OCI-LY7 (cell line): ENCODE results near the gene MMAB. TPM values are rescaled to one million over a fixed set of nuclear protein-coding genes. Genes with fewer than 3 reads are reported as not detected.

Experiments
- BruUV-seq: library from RNA; stranded (reverse); fragments of 400-500 nt; replicated peaks from 2 replicates; lab custom pipeline; 2021; lab: Mats Ljungman, UMichigan
- CTCF ChIA-PET: fragments of 300-600 bp; sonication (Branson Sonifier 250); formaldehyde crosslinking; loops from one replicate; lab custom pipeline; 2022; ENCODE audit warnings: antibody characterized with exemption; ENCODE audit not compliant: unreplicated experiment; lab: Charles Lee
- POLR2A ChIA-PET: fragments of 300-600 bp; sonication (Branson Sonifier 250); formaldehyde crosslinking; loops from one replicate; lab custom pipeline; 2022; ENCODE audit warnings: antibody characterized with exemption; lab: Charles Lee
- DNase-seq: peaks from one replicate; pipeline ENCODE4 v3.0.0-alpha.2; 2015; ENCODE audit warnings: low spot score
- H2AFZ ChIP-seq: fragments of 200-600 bp; sonication (generic), shearing (Covaris generic); 2 replicates; pipeline ENCODE4 v1.6.1; 2014; ENCODE audit warnings: mild to moderate bottlenecking, antibody characterized with exemption, low read length, moderate library complexity
- H3K27ac ChIP-seq: fragments of 200-600 bp; sonication (generic); 2 replicates; pipeline ENCODE4 v1.5.1; 2014; ENCODE audit warnings: mixed run types, low read depth, mild to moderate bottlenecking, moderate library complexity, low read length, inconsistent platforms; ENCODE audit not compliant: poor library complexity, severe bottlenecking
- H3K36me3 ChIP-seq: fragments of 200-600 bp; sonication (generic); 2 replicates; pipeline ENCODE4 v1.6.1; 2014; ENCODE audit warnings: mild to moderate bottlenecking, antibody characterized with exemption, low read length, moderate library complexity, mixed read lengths; ENCODE audit not compliant: insufficient read depth
- H3K4me1 ChIP-seq: fragments of 200-600 bp; sonication (generic); 2 replicates; pipeline ENCODE4 v1.5.1; 2014; ENCODE audit warnings: mild to moderate bottlenecking, low read length; ENCODE audit not compliant: insufficient read depth, poor library complexity, severe bottlenecking
- H3K4me2 ChIP-seq: fragments of 200-600 bp; sonication (generic); 2 replicates; pipeline ENCODE4 v1.6.1; 2014; ENCODE audit warnings: mild to moderate bottlenecking, low read length
- H3K4me3 ChIP-seq: fragments of 200-600 bp; sonication (generic); 2 replicates; pipeline ENCODE4 v1.5.1; 2014; ENCODE audit warnings: mild to moderate bottlenecking, low read depth, low read length; ENCODE audit not compliant: poor library complexity, severe bottlenecking
- H3K79me2 ChIP-seq: fragments of 200-600 bp; sonication (generic); 2 replicates; pipeline ENCODE4 v1.6.1; 2016; ENCODE audit warnings: low read depth, mild to moderate bottlenecking, low read length, moderate library complexity, mixed read lengths; ENCODE audit not compliant: insufficient read depth
- H3K9me2 ChIP-seq: fragments of 200-600 bp; sonication (generic); 2 replicates; pipeline ENCODE4 v1.6.1; 2016; ENCODE audit warnings: mild to moderate bottlenecking, low read length, mixed read lengths; ENCODE audit not compliant: insufficient read depth
- H3K9me3 ChIP-seq: fragments of 200-600 bp; sonication (generic); 2 replicates; pipeline ENCODE4 v1.6.1; 2014; ENCODE audit warnings: mild to moderate bottlenecking, mixed run types, low read length, mixed read lengths
- H4K20me1 ChIP-seq: fragments of 200-600 bp; sonication (generic); 2 replicates; pipeline ENCODE4 v1.6.1; 2014; ENCODE audit warnings: mild to moderate bottlenecking, antibody characterized with exemption, low read length, moderate library complexity, mixed read lengths; ENCODE audit not compliant: insufficient read depth
- EZH2phosphoT487 ChIP-seq: fragments of 200-600 bp; sonication (generic); IDR thresholded peaks from 2 replicates; pipeline ENCODE4 v1.6.1; 2018; ENCODE audit warnings: low read depth, borderline replicate concordance, mild to moderate bottlenecking, mixed run types, antibody characterized with exemption, low read length, moderate library complexity, mixed read lengths
- intact Hi-C: fragments of 100-400 bp; cut with micrococcal nuclease; formaldehyde crosslinking; loops from one replicate; pipeline ENCODE4 v1.10.0; 2022; ENCODE audit not compliant: unreplicated experiment
- total RNA-seq, 2 experiments: library from RNA; depleted of rRNA in 1 of 2; stranded (reverse); fragments of >200 nt in 1 of 2; shearing (Covaris generic) in 1 of 2; gene quantifications; 2 replicates each; pipeline ENCODE4 v1.2.3, GENCODE V29; 2014 to 2022
- TF ChIP-seq, protein P1 (sequence below): fragments of 200-600 bp; sonication (generic); conservative IDR thresholded peaks from 2 replicates; pipeline ENCODE4 v1.5.1; 2014; ENCODE audit warnings: mild to moderate bottlenecking, antibody characterized with exemption, low read length, moderate library complexity, mixed read lengths

Gene MMAB
- total RNA-seq, 2 experiments from 2014 or later: 59.8 to 90.0 TPM

DNA sequence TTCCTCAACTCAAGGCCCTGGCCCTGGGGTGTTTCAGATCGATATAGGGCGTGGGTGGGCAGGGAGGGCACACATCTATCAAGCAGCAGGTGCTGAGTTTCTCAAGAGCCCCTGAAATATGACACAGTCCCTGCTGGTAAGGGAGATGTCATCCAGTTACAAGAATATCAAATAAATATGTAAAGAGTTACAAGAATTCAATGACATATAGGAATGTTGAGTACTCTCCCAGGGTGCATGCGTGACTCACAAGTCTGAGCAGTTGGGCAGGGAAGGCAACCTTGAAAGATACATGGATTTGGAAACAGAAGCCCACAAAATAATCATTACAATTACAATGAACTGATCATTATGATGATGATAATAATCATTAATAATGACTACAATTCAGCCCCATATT, 35.5 kb upstream of the MMAB start:
- ChIA-PET CTCF (no interaction called here), POLR2A (no interaction called here)
- Histone ChIP-seq H3K79me2 (no peaks in the 10 kb centered on the region), H4K20me1 (no peaks in the 10 kb centered on the region), H2AFZ (no peak overlapping the region), H3K9me2 (no peaks in the 10 kb centered on the region), H3K4me2 (no peak overlapping the region), H3K27ac (no peak overlapping the region), H3K36me3 (no peaks in the 10 kb centered on the region), H3K4me1 (no peaks in the 10 kb centered on the region), H3K9me3 (no peaks in the 10 kb centered on the region), H3K4me3 (no peak overlapping the region)
- BruUV-seq: no TSS peak
- no peak for DNase-seq
- TF ChIP-seq, protein P1, sequence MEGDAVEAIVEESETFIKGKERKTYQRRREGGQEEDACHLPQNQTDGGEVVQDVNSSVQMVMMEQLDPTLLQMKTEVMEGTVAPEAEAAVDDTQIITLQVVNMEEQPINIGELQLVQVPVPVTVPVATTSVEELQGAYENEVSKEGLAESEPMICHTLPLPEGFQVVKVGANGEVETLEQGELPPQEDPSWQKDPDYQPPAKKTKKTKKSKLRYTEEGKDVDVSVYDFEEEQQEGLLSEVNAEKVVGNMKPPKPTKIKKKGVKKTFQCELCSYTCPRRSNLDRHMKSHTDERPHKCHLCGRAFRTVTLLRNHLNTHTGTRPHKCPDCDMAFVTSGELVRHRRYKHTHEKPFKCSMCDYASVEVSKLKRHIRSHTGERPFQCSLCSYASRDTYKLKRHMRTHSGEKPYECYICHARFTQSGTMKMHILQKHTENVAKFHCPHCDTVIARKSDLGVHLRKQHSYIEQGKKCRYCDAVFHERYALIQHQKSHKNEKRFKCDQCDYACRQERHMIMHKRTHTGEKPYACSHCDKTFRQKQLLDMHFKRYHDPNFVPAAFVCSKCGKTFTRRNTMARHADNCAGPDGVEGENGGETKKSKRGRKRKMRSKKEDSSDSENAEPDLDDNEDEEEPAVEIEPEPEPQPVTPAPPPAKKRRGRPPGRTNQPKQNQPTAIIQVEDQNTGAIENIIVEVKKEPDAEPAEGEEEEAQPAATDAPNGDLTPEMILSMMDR: no peak
- TF ChIP-seq EZH2phosphoT487: no peak
- intact Hi-C loops: no loop called here

DNA sequence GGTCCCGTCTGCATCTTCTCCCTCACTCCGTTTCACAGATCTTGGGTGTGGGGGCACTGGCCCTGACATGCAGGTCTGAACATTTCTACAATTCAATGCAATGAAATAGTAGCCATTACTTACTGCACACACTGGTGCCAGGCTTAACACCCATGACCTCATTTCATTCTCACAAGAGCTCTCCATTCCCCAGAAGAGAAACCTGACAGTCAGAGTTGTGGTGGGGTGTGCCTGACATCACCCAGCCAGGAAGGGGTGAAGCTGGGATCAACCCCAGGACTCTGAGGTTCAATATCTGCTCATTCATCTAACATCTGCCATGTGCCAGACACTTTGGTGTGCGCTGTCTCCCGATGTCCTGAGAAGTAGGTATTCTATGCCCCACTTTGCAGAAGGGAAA, 35.0 kb upstream of the MMAB start:
- no peak overlapping the region for H3K4me3 ChIP-seq
- no peaks in the 10 kb centered on the region for H3K9me3 ChIP-seq
- no TSS peak for BruUV-seq
- CTCF ChIA-PET: no interaction called here
- DNase-seq: no peak
- POLR2A ChIA-PET: no interaction called here
- no peaks in the 10 kb centered on the region for H3K4me1 ChIP-seq
- TF ChIP-seq EZH2phosphoT487: no peak
- TF ChIP-seq, protein P1: no peak
- no peaks in the 10 kb centered on the region for H3K36me3 ChIP-seq
- no peak overlapping the region for H2AFZ ChIP-seq
- no peaks in the 10 kb centered on the region for H3K79me2 ChIP-seq
- no peak overlapping the region for H3K27ac ChIP-seq
- no peaks in the 10 kb centered on the region for H4K20me1 ChIP-seq
- intact Hi-C loops: no loop called here
- no peaks in the 10 kb centered on the region for H3K9me2 ChIP-seq
- no peak overlapping the region for H3K4me2 ChIP-seq

DNA sequence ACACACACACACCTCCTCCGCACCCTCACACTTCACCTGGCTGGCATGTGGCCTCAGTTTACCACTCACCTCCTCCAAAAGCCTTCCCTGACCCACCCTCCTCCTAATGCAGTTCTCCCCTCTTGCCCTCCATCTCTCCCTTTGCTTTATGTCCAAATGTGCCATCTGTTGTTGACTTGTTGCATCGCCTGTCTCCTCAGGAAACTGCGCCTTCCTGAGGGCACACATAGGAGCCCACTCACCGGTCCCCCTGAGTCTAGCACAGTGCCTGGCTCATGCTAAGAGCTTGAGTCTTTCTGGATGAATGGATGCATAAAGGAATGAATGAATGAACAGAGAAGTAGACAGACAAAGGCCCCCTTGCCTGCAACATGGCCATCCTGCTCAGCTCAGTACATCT, 34.3 kb upstream of the MMAB start:
- Histone ChIP-seq H4K20me1 (no peaks in the 10 kb centered on the region), H3K79me2 (no peaks in the 10 kb centered on the region), H2AFZ (no peak overlapping the region), H3K9me2 (no peaks in the 10 kb centered on the region), H3K4me2 (no peak overlapping the region), H3K9me3 (no peaks in the 10 kb centered on the region), H3K27ac (no peak overlapping the region), H3K4me1 (no peaks in the 10 kb centered on the region), H3K4me3 (no peak overlapping the region), H3K36me3 (no peaks in the 10 kb centered on the region)
- ChIA-PET CTCF (no interaction called here), POLR2A (no interaction called here)
- DNase-seq: no peak
- intact Hi-C loops: no loop called here
- BruUV-seq: no TSS peak
- TF ChIP-seq, protein P1: no peak
- TF ChIP-seq EZH2phosphoT487: no peak
